Thyroid gland (tissue), 4 donors: ENCODE results near the gene PRPF6.

Experiments used
- POLR2A ChIP-seq, 2 donors: fragments of 450-650 bp; IDR thresholded peaks; one replicate each; pipeline ENCODE4 v1.6.1; 2017; ENCODE audit warnings: antibody characterized with exemption in 2 of 2, mild to moderate bottlenecking in 2 of 2, moderate library complexity in 1 of 2
- TF ChIP-seq, protein P1 (sequence below), 6 experiments: fragments of 200-600 bp in 3 of 6; fragments of 450-650 bp in 3 of 6; sonication (generic) in 3 of 6; IDR thresholded peaks; one replicate each; pipeline ENCODE4 v1.5.1; 2016 to 2019; ENCODE audit warnings: antibody characterized with exemption in 6 of 6, mild to moderate bottlenecking in 2 of 6, inconsistent platforms in 1 of 6, moderate library complexity in 1 of 6

DNA sequence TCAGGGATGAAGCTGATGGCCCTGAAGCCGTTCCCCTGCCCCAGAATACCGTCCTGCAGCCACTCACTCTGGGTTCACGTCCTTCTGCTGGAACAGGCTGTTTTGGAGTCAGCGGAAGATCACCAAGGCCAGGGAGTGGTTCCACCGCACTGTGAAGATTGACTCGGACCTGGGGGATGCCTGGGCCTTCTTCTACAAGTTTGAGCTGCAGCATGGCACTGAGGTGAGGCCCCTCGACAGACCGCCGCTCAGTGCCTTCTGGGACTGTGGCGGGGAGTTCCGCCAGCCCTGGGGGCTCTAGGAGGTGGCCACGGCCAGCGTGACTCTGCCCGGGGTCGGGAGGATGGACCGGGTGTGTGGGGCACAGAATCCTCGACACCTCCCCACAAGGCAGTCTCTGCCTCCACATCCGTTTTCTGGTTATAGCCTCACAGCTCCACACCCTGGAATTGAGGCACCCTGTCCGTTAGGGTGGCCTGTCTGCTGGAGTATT lies 50.9 kb downstream of the PRPF6 start:
- TF ChIP-seq POLR2A (IDR thresholded peaks at IDR 0.05) = no peak
- TF ChIP-seq, protein P1, sequence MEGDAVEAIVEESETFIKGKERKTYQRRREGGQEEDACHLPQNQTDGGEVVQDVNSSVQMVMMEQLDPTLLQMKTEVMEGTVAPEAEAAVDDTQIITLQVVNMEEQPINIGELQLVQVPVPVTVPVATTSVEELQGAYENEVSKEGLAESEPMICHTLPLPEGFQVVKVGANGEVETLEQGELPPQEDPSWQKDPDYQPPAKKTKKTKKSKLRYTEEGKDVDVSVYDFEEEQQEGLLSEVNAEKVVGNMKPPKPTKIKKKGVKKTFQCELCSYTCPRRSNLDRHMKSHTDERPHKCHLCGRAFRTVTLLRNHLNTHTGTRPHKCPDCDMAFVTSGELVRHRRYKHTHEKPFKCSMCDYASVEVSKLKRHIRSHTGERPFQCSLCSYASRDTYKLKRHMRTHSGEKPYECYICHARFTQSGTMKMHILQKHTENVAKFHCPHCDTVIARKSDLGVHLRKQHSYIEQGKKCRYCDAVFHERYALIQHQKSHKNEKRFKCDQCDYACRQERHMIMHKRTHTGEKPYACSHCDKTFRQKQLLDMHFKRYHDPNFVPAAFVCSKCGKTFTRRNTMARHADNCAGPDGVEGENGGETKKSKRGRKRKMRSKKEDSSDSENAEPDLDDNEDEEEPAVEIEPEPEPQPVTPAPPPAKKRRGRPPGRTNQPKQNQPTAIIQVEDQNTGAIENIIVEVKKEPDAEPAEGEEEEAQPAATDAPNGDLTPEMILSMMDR (IDR thresholded peaks at IDR 0.05) = no peak
